GM12878 (cell line): ENCODE measurements around the gene GATAD2B.

Source experiments
- CTCF ChIP-seq, 3 experiments: IDR thresholded peaks in 2 of 3; conservative IDR thresholded peaks in 1 of 3; 2 replicates each; pipeline ENCODE4 v1.5.1; 2011; ENCODE audit warnings: low read depth in 3 of 3, low read length in 3 of 3, mild to moderate bottlenecking in 3 of 3, control low read depth in 2 of 3, moderate library complexity in 2 of 3, inconsistent platforms in 1 of 3, mixed read lengths in 1 of 3; ENCODE audit not compliant: control insufficient read depth in 2 of 3, insufficient read depth in 1 of 3; ENCODE audit errors: extremely low read depth in 1 of 3
- EED ChIP-seq: sonication (generic); IDR thresholded peaks from 2 replicates; pipeline ENCODE4 v1.6.1; 2016; ENCODE audit warnings: antibody characterized with exemption, low read depth
- EZH2 ChIP-seq: IDR thresholded peaks from 2 replicates; pipeline ENCODE4 v1.6.1; 2012; ENCODE audit warnings: low read depth, mild to moderate bottlenecking, control low read depth, inconsistent platforms, low read length, borderline replicate concordance; ENCODE audit not compliant: control insufficient read depth
- FOXM1 ChIP-seq: IDR thresholded peaks from 2 replicates; pipeline ENCODE4 v1.6.1; 2012; ENCODE audit warnings: low read depth, mild to moderate bottlenecking, inconsistent platforms, low read length, moderate library complexity
- GABPA ChIP-seq: IDR thresholded peaks from 2 replicates; pipeline ENCODE4 v1.6.1; 2014; ENCODE audit warnings: antibody characterized with exemption, low read depth, mild to moderate bottlenecking, inconsistent platforms
- MXI1 ChIP-seq: fragments of 150-350 bp; IDR thresholded peaks from 2 replicates; pipeline ENCODE4 v1.6.1; 2011; ENCODE audit warnings: low read depth, mild to moderate bottlenecking, inconsistent platforms, low read length, improper control_type of control experiment
- NFIC ChIP-seq: IDR thresholded peaks from 2 replicates; pipeline ENCODE4 v1.6.1; 2012; ENCODE audit warnings: low read depth, mild to moderate bottlenecking, inconsistent platforms, low read length, moderate library complexity
- POLR2A ChIP-seq: IDR thresholded peaks from 2 replicates; pipeline ENCODE4 v1.6.1; 2011; ENCODE audit warnings: low read depth, mild to moderate bottlenecking, low read length
- POLR2AphosphoS5 ChIP-seq: IDR thresholded peaks from 2 replicates; pipeline ENCODE4 v1.6.1; 2011; ENCODE audit warnings: mild to moderate bottlenecking, low read length, inconsistent platforms
- RAD21 ChIP-seq: IDR thresholded peaks from 2 replicates; pipeline ENCODE4 v1.6.1; 2011; ENCODE audit warnings: mild to moderate bottlenecking, low read depth, low read length, moderate library complexity; ENCODE audit not compliant: insufficient read depth
- TAF1 ChIP-seq: IDR thresholded peaks from 2 replicates; pipeline ENCODE4 v1.6.1; 2011; ENCODE audit warnings: mild to moderate bottlenecking, low read depth, low read length, borderline replicate concordance
- TCF12 ChIP-seq: IDR thresholded peaks from 2 replicates; pipeline ENCODE4 v1.6.1; 2011; ENCODE audit warnings: low read depth, mild to moderate bottlenecking, low read length
- ZNF274 ChIP-seq: IDR thresholded peaks from one replicate; pipeline ENCODE4 v1.8.0; 2011; ENCODE audit not compliant: insufficient read length, insufficient read depth

DNA sequence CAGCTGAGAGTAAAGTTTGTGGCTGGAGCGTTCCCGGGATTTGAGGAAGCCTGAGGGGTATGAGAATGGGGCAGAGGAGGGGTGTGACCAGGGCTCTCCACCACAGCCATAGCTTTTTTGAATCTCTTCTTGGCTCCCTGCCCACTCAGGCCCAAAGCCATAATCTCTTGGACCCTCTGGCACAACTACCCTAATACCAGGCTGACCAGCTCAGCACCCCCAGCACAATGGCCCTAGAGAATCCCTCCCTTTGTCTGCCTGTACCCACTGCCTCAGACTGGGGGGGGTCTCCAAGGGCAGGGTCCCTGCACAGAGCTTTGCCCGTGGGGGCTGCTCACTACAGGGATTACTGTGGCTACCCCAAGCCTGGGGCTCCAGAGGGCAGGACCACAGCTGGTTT lies 16.2 kb upstream of the GATAD2B start:
- TF ChIP-seq MXI1 (no peak), TAF1 (no peak), RAD21 (no peak), POLR2AphosphoS5 (no peak), GABPA (no peak), EZH2 (no peak), NFIC (no peak), CTCF (IDR thresholded peaks at IDR 0.05 in 2 of 3, conservative IDR thresholded peaks at IDR 0.05 in 1 of 3; ENCODE audit: control insufficient read depth in 2 of 3, extremely low read depth in 1 of 3, insufficient read depth in 1 of 3, low read depth in 3 of 3, low read length in 3 of 3) (no peak), FOXM1 (no peak), ZNF274 (no peak), TCF12 (no peak), EED (no peak), POLR2A (no peak)
